ENCODE data around the gene RIC3. TPM values are rescaled to one million over a fixed set of nuclear protein-coding genes. Genes with fewer than 3 reads are reported as not detected.
A peak's percentile ranks its signal among the peaks of the same experiment; 100 is the strongest.

The RIC3 gene
- total and polyA plus RNA-seq, 2 of the 8 experiments (the other 6 are each of a cell fraction or from before 2014, with no cell fraction given): 6.4 to 15.5 TPM

- H2BK15ac ChIP-seq (ENCODE audit: low read length): peak overlapping the region; percentile 25; the same call in 1 of the 2 replicates
- POLR2A ChIA-PET (ENCODE audit: partially characterized antibody): interaction anchor here (1.2 kb wide), 1 partner anchor 11 kb away, joined by 3 read pairs; no protein-coding TSS in a partner anchor
Measured at GRCh38 chr11:8218409-8218808, 49.6 kb upstream of the RIC3 start.

More at GRCh38 chr11:8218409-8218808, 49.6 kb upstream of the RIC3 start:
- H3K23me2 ChIP-seq (ENCODE audit: low read depth, low read length): no peaks in the 10 kb centered on the region
- no peaks in the 10 kb centered on the region for H3K36me3 ChIP-seq (ENCODE audit: control insufficient read depth in 2 of 4, insufficient read depth in 4 of 4, low read length in 3 of 4)
- FAIRE-seq: no peak
- H2BK12ac ChIP-seq (ENCODE audit: low read depth, low read length): no peak overlapping the region
- no peaks in the 10 kb centered on the region for H3K9me3 ChIP-seq (ENCODE audit: insufficient read depth in 2 of 2, low read depth in 1 of 2, low read length in 1 of 2)
- H4K20me1 ChIP-seq (replicated peaks in 1 of 2; ENCODE audit: control insufficient read depth in 1 of 2, insufficient read depth in 2 of 2, low read length in 2 of 2): no peaks in the 10 kb centered on the region
- no peak overlapping the region for H4K91ac ChIP-seq (replicated peaks; ENCODE audit: insufficient read length, low read length)
- H3K4me2 ChIP-seq (ENCODE audit: insufficient read depth in 1 of 2, low read depth in 2 of 2, low read length in 2 of 2): no peak overlapping the region
- no peak overlapping the region for H3K56ac ChIP-seq (replicated peaks; ENCODE audit: insufficient read length, low read depth, low read length)
- H3K23ac ChIP-seq (ENCODE audit: insufficient read length): no peak overlapping the region
- no peak overlapping the region; the same call in 1 of the 2 replicates for H4K8ac ChIP-seq (ENCODE audit: extremely low read depth, insufficient read depth, low read length)
- no peak overlapping the region for H4K5ac ChIP-seq (ENCODE audit: insufficient read length, low read depth, low read length)
- no peaks in the 10 kb centered on the region for H3K79me1 ChIP-seq (ENCODE audit: low read depth, low read length)
- DNase-seq (ENCODE audit: low read depth in 1 of 2, low spot score in 2 of 2): no peak
- H3K27me3 ChIP-seq (replicated peaks in 1 of 4; ENCODE audit: control insufficient read depth in 3 of 4, extremely low read depth in 1 of 4, insufficient read depth in 3 of 4, low read length in 3 of 4): no peaks in the 10 kb centered on the region; a peak in 1 of 7 replicates
- no peaks in the 10 kb centered on the region for H3K79me2 ChIP-seq (ENCODE audit: control insufficient read depth in 1 of 2, insufficient read depth in 2 of 2, low read length in 2 of 2)
- no peak overlapping the region for H3K9ac ChIP-seq (replicated peaks in 1 of 4; ENCODE audit: extremely low read depth in 1 of 4, low read depth in 3 of 4, low read length in 3 of 4)
- CTCF ChIA-PET (ENCODE audit: partially characterized antibody): interaction anchor here (0.6 to 21.8 kb wide), 11 partner anchors 9 to 348 kb away, joined by 3 to 342 read pairs (median 36); partner anchors contain the start of gene LMO1
- no peak overlapping the region for H2AK5ac ChIP-seq (ENCODE audit: low read depth, low read length)
- no peak overlapping the region for H2AFZ ChIP-seq (ENCODE audit: low read length)
- no peak overlapping the region for H3K4me3 ChIP-seq (ENCODE audit: extremely low read depth in 1 of 4, insufficient read depth in 2 of 4, low read depth in 3 of 4, low read length in 4 of 4)
- peaks cover 0 to 2% (median 0%) of the 10 kb centered on the region in 4 experiments; a peak in 1 of 7 replicates for H3K4me1 ChIP-seq (replicated peaks in 1 of 4; ENCODE audit: control insufficient read depth in 3 of 4, insufficient read depth in 4 of 4, low read length in 3 of 4)
- H3K4ac ChIP-seq (replicated peaks; ENCODE audit: insufficient read length, low read depth, low read length): no peak overlapping the region
- no peak overlapping the region for H3K18ac ChIP-seq (ENCODE audit: extremely low read depth, low read length)
- 91% methylated on average over 4 of the region's 4 CpGs; no CpG with 5 or more reads in 1 of the 2 experiments for WGBS, 2 experiments (ENCODE audit: extremely low coverage in 1 of 2, insufficient coverage in 1 of 2, insufficient read length in 1 of 2, insufficient replicate concordance in 2 of 2, low coverage in 1 of 2, low lambda C conversion rate in 2 of 2, missing lambda C conversion rate in 1 of 2)
- H2BK20ac ChIP-seq (ENCODE audit: low read length): no peak overlapping the region
- H2BK5ac ChIP-seq (ENCODE audit: low read depth, low read length): no peak overlapping the region
- no peak overlapping the region for H3K14ac ChIP-seq (ENCODE audit: insufficient read length)
- H3K27ac ChIP-seq (ENCODE audit: low read depth, low read length): no peak overlapping the region
- no peak overlapping the region for H2BK120ac ChIP-seq (replicated peaks; ENCODE audit: low read depth, low read length)
